Heart right ventricle (tissue), 16 donors: Measurements from ENCODE around the gene TMEM115. TPM values are rescaled to one million over a fixed set of nuclear protein-coding genes. Genes with fewer than 3 reads are reported as not detected.

Experiments used
- ATAC-seq, 8 donors: fragments of 200-7000 bp; cut with Tn5 transposase; one replicate each; pipeline ENCODE4 v1.9.1; 2020; ENCODE audit warnings: mild to moderate bottlenecking in 8 of 8, moderate library complexity in 8 of 8, moderate number of reproducible peaks in 1 of 8
- DNase-seq, 2 donors: peaks; one replicate each; pipeline ENCODE4 v3.0.0-alpha.2; 2020
- H3K27ac ChIP-seq, 10 donors: fragments of 200-600 bp; sonication (generic) in 2 of 10; one replicate each; pipeline versions ENCODE4 v1.5.0 to v1.8.0; 2020 to 2022; ENCODE audit warnings: mild to moderate bottlenecking in 3 of 10
- H3K27me3 ChIP-seq, 7 donors: fragments of 200-600 bp; one replicate each; pipeline ENCODE4 v1.8.0; 2021 to 2022; ENCODE audit warnings: mild to moderate bottlenecking in 2 of 7
- H3K36me3 ChIP-seq, 9 donors: fragments of 200-600 bp; sonication (generic) in 1 of 9; one replicate each; pipeline versions ENCODE4 v1.5.0 to v1.8.0; 2020 to 2022; ENCODE audit warnings: mild to moderate bottlenecking in 2 of 9
- H3K4me1 ChIP-seq, 9 donors: fragments of 200-600 bp; sonication (generic) in 1 of 9; one replicate each; pipeline versions ENCODE4 v1.5.0 to v1.8.0; 2020 to 2022; ENCODE audit warnings: mild to moderate bottlenecking in 4 of 9
- H3K4me3 ChIP-seq, 10 donors: fragments of 200-600 bp; sonication (generic) in 2 of 10; one replicate each; pipeline versions ENCODE4 v1.5.0 to v1.8.0; 2020 to 2022; ENCODE audit warnings: mild to moderate bottlenecking in 7 of 10, moderate library complexity in 2 of 10
- H3K9me3 ChIP-seq, 11 donors: fragments of 200-600 bp in 10 of 11; sonication (generic) in 2 of 11; one replicate each; pipeline versions ENCODE4 v1.5.0 to v1.8.0; 2013 to 2022; ENCODE audit warnings: mild to moderate bottlenecking in 2 of 11, control low read depth in 1 of 11, moderate library complexity in 1 of 11
- CTCF ChIP-seq, 9 donors: fragments of 200-600 bp; sonication (generic) in 2 of 9; IDR thresholded peaks; one replicate each; pipeline versions ENCODE4 v1.5.0 to v1.8.0; 2021 to 2022; ENCODE audit warnings: antibody characterized with exemption in 9 of 9, mild to moderate bottlenecking in 5 of 9, moderate library complexity in 1 of 9
- WGBS, 2 donors: extraction: QIAGEN DNeasy Blood & Tissue Kit; methylation state at CpG; one replicate each; pipeline ENCODE4 v1.1.7; 2013; ENCODE audit warnings: inconsistent platforms in 1 of 2; 5-methylcytosine and 5-hydroxymethylcytosine counted together
- intact Hi-C, 10 donors: fragments of 100-400 bp; cut with DNase I; formaldehyde crosslinking; loops; one replicate each; pipeline versions ENCODE4 v1.11.1 to v1.14.2; 2022
- polyA plus RNA-seq, 2 donors: library from polyadenylated mRNA; stranded (reverse); fragments of 200-250 nt; gene quantifications; one replicate each; pipeline ENCODE4 v1.2.3, GENCODE V29; 2013
- total RNA-seq, 10 donors: library from RNA; stranded (reverse); fragmentation: NEBNext Ultra II Directional in 3 of 10; extraction: Animal tissue kit (Norgen Biotek cat#: 25700) in 3 of 10; gene quantifications; one replicate each; pipeline versions ENCODE4 v1.2.1 to v1.2.4, GENCODE V29; 2021 to 2023
- donor health status: Arrhythmogenic right ventricular cardiomyopathy.
- donor health status: ischemic (EF 13 %, LVEDD 7.1; RV severe dilation, severe dysfunction).
- donor health status: healthy with polysubstance abuse.
- donor health status: DM: no; HTN: yes; CAD: no.
- donor health status: DM: no; HTN: no; CAD: no.
- donor health status: ischemic (EF 25% LVEDD 6.9; RV normal size, moderate dysfunction).
- donor health status: ischemic (EF 25% LVEDD 5.7; RV mildly dilated, moderate dysfunction).
- donor health status: healthy.
- donor health status: DM: yes; HTN: yes; CAD: no.
- donor health status: Ischemic cardiomyopathy.
- donor health status: ischemic (EF 35%, LVEDD 5.7; RV mildly dilated, moderate dysfunction).
- donor health status: nonischemic (EF 11% LVEDD 7.7; RV severe dilation, severe dysfunction).
- donor health status: DM: yes; HTN: yes; CAD: no.
- donor health status: PGD.
- donor health status: ischemic (EF 29% LVEDD 5.4; RV normal size, mild dysfunction).
- donor health status: nonischemic (EF 23%, LVEDD 6.1; RV moderate dilation, normal function).

TMEM115 gene
- total and polyA plus RNA-seq, 12 donors: 18.1 to 47.6 (median 24.2) TPM

DNA sequence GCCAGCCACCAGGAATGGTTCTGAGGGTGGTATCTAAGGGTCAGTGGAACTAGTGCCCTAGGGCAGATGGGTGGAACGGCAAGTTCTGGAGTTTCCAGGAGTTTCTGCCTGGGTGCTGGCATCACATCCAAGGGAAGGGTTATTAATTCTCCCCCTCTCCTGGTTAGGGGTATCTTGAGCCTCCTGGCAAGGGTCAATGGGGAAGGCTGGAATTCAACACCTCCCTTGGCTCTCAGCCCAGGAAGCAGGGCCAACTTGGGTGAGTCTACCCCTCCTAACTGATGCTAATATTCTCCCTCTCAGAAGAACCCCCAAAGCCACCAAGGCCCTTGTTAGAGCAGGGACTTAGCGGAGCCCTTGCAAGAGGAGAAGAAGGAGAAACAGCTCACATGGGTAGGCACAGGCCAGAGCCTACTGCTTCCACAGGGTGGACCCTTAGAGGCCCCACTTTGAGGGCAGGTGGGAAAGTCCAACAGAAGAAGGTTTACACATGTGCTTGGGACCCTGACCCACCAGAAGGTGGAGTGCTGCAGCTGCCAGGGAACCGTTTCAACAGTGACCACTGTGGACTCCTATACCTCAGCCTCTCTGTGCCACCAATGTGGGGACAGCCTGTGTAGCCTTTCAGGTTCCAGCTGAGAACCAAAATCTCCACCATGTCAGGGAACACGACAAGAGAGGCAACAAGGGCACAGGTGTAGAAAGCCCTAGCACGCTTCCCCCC is 3.3 kb downstream of the TMEM115 start:
- Histone ChIP-seq H3K36me3 (peaks cover 0 to 60% (median 23%) of the 10 kb centered on the region in 9 donors), H3K4me3 (peak overlapping the region in 8 of 10 donors; percentile 20 to 98 (median 90)), H3K4me1 (peaks cover 35 to 67% (median 52%) of the 10 kb centered on the region in 9 donors), H3K9me3 (no peaks in the 10 kb centered on the region), H3K27ac (peak overlapping the region in 7 of 10 donors; percentile 31 to 97 (median 49)), H3K27me3 (no peaks in the 10 kb centered on the region)
- ATAC-seq (no peak), DNase-seq (no peak)
- no peak for TF ChIP-seq CTCF (IDR thresholded peaks at IDR 0.05)
- intact Hi-C loops: loop anchor here in 1 of 10 donors (5.0 kb wide), 1 partner anchor 256 kb away; the partner anchor contains the start of gene CISH
- 48 to 54% methylated on average over 5 of the region's 5 CpGs for WGBS, 2 donors

DNA sequence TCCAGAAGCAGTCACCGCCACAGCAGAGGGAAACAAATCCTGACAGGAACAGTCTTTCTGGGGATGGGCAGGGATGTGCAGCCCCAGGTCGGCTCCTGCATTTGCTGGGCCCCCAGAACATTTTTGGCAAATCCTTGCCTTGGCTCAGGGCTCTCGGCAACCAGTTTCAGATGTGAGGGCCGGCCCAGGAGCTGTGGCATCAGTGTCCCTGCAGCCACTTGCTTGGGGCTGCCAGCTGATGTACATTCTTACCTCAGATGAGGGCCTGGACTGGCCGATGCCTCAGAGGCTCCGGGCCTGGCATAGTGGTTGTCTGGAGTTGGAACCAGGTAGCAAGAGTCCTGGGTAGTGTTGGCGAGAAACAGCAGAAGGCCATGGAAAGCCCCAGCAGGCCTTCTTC is 4.5 kb downstream of the TMEM115 start:
- H3K27ac ChIP-seq: peak overlapping the region in 1 of 10 donors; percentile 11
- no peak for DNase-seq

DNA sequence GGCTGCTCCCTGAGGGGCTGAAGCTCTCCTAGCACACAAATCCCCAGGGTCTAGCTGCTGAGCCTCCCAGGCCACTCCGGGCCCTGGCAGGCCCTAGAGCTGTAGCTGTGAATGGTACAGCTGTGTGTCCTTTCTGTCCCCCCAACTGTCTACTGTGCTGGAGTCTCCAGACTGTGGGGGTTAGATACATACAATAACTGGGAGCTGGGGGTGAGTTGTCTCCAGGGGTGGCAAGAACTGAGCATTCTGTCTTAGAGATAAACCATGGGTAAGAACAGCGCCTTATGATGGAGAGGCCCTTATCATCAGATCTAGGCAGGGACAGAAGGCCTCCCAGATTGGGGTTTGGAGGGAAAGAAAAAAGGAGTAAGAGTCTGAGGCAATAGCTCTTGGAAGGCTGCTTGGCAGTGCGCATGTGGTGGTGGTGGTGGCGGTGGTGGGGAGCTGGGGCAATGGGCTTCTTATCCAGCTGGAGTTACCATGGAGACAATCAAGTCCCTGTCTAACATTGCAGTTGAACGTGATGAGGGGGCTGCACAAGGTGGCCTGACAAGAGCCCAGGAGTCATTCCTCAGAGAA is 5.0 kb downstream of the TMEM115 start:
- Histone ChIP-seq H3K36me3 (peaks cover 0 to 60% (median 23%) of the 10 kb centered on the region in 9 donors), H3K4me3 (no peak overlapping the region), H3K4me1 (peaks cover 42 to 75% (median 65%) of the 10 kb centered on the region in 9 donors), H3K9me3 (no peaks in the 10 kb centered on the region), H3K27me3 (no peaks in the 10 kb centered on the region), H3K27ac (no peak overlapping the region)
- DNase-seq (no peak), ATAC-seq (no peak)
- intact Hi-C loops: loop anchor here in 2 of 10 donors (5.0 kb wide), 2 partner anchors 188 to 258 kb away; partner anchors contain the start of gene CISH (in 1 of the 2)
- TF ChIP-seq CTCF (IDR thresholded peaks at IDR 0.05): no peak
- whole genome bisulfite sequencing, 2 donors: 73 to 74% methylated on average over 5 of the region's 5 CpGs

More for the DNA sequence above, 4.5 kb downstream of the TMEM115 start:
- H3K27me3 ChIP-seq: no peaks in the 10 kb centered on the region
- intact Hi-C loops: loop anchor here in 3 of 10 donors (5.0 kb wide), 2 partner anchors 187 to 257 kb away; partner anchors contain the start of gene CISH (in 2 of the 3)
- WGBS, 2 donors: 87 to 94% methylated on average over 7 of the region's 7 CpGs
- no peak for ATAC-seq
- H3K4me3 ChIP-seq: no peak overlapping the region
- TF ChIP-seq CTCF (IDR thresholded peaks at IDR 0.05): no peak
- H3K4me1 ChIP-seq: peaks cover 38 to 72% (median 59%) of the 10 kb centered on the region in 9 donors
- H3K36me3 ChIP-seq: peaks cover 0 to 60% (median 23%) of the 10 kb centered on the region in 9 donors
- no peaks in the 10 kb centered on the region for H3K9me3 ChIP-seq

DNA sequence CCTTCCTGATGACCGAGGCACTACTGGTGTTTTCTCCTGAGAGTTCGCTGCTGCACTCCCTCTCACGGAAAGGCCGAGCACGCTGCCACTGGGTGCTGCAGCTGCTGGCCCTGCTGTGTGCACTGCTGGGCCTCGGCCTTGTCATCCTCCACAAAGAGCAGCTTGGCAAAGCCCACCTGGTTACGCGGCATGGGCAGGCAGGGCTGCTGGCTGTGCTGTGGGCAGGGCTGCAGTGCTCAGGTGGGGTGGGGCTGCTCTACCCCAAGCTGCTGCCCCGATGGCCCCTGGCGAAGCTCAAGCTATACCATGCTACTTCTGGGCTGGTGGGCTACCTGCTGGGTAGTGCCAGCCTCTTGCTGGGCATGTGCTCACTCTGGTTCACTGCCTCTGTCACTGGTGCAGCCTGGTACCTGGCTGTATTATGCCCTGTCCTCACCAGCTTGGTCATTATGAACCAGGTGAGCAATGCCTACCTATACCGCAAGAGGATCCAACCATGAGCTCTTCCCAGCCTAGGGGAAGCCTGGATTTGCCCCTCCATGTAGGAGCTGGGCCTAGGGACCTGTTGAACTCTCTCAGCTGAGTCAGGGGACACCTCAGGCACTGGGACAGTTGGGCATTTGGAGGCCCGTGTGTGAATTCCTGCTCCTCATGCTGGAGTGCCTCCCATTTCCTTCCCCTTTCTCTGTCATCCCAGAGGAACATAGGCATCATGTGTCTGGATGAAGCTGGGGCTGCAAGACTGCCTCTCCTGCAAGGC is 5.9 kb downstream of the TMEM115 start:
- Histone ChIP-seq H3K27ac (no peak overlapping the region), H3K9me3 (no peaks in the 10 kb centered on the region), H3K36me3 (peaks cover 0 to 69% (median 23%) of the 10 kb centered on the region in 9 donors), H3K27me3 (no peaks in the 10 kb centered on the region), H3K4me1 (peaks cover 40 to 77% (median 64%) of the 10 kb centered on the region in 9 donors), H3K4me3 (no peak overlapping the region)
- DNase-seq: no peak
- WGBS, 2 donors: 82 to 86% methylated on average over 12 of the region's 12 CpGs
- ATAC-seq: no peak
- intact Hi-C loops: loop anchor here in 2 of 10 donors (5.0 kb wide), 2 partner anchors 189 to 259 kb away; partner anchors contain the start of gene CISH (in 1 of the 2)
- no peak for TF ChIP-seq CTCF (IDR thresholded peaks at IDR 0.05)
